Measurements from ENCODE around the gene GPANK1. TPM values are rescaled to one million over a fixed set of nuclear protein-coding genes. Genes with fewer than 3 reads are reported as not detected.
"Not testable (repeated sequence)": the region's sequence is repeated elsewhere in the genome, so short reads cannot be mapped to it uniquely, and the experiment has no call there.

Gene GPANK1
- total RNA-seq, 1 donor from 2014 or later: 15.4 TPM

DNA sequence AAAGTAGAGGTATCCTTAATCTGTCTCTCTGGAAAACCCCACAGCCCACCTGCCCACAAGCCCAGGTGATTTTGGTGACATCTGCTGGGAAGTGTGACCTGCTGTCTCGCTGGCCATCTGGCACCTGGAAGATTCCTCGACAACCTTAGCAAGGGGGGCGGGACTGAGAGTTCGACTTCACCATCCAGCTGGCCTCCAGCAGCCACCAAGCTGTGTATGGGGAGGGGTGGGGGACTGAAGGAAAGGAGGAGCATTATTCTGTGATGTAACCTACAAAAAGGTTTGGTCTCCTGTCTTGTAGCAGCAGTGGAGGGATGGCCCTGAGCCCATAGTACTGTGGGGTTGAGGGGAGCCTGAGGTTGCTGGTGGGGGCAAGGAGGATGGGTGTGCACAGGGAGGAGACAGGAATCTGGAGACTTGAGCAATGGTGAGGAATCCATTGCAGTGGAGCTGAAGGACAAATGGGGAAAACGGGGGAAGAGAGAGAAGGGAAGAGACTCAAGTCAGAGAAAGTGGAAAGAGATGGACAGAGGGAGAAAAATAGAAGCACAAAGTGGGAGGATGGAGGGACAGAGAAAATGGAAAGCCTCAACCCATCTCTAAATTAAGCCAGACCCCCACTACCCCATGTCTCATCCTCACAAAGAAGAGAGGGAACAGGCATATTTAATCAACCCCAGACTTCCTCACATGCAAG lies 45.9 kb upstream of the GPANK1 start:
- H3K27me3 ChIP-seq (ENCODE audit: low read depth): no peaks in the 10 kb centered on the region
- ATAC-seq (no peak), DNase-seq (no peak)
- no peaks in the 10 kb centered on the region for H3K36me3 ChIP-seq
- no peaks in the 10 kb centered on the region for H3K9me3 ChIP-seq
- no peak overlapping the region for H3K27ac ChIP-seq
- intact Hi-C loops (cut with DNase I): no loop called here
- no peak overlapping the region for H3K4me3 ChIP-seq
- TF ChIP-seq, protein P1, sequence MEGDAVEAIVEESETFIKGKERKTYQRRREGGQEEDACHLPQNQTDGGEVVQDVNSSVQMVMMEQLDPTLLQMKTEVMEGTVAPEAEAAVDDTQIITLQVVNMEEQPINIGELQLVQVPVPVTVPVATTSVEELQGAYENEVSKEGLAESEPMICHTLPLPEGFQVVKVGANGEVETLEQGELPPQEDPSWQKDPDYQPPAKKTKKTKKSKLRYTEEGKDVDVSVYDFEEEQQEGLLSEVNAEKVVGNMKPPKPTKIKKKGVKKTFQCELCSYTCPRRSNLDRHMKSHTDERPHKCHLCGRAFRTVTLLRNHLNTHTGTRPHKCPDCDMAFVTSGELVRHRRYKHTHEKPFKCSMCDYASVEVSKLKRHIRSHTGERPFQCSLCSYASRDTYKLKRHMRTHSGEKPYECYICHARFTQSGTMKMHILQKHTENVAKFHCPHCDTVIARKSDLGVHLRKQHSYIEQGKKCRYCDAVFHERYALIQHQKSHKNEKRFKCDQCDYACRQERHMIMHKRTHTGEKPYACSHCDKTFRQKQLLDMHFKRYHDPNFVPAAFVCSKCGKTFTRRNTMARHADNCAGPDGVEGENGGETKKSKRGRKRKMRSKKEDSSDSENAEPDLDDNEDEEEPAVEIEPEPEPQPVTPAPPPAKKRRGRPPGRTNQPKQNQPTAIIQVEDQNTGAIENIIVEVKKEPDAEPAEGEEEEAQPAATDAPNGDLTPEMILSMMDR (IDR thresholded peaks at IDR 0.05): no peak
- H3K4me1 ChIP-seq: peaks cover 7% of the 10 kb centered on the region

DNA sequence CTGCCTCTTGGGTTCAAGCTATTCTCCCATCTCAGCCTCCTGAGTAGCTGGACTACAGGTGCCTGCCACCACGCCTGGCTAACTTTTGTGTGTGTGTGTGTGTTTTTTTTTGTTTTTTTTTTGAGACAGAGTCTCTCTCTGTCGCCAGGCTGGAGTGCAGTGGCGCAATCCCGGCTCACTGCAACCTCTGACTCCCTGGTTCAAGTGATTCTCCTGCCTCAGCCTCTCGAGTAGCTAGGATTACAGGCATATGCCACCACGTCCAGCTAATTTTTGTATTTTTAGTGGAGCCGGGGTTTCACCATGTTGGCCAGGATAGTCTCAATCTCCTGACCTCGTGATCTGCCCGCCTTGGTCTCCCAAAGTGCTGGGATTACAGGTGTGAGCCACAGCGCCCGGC lies 44.4 kb upstream of the GPANK1 start:
- H3K27ac ChIP-seq; H3K4me3 ChIP-seq; H3K27me3 ChIP-seq (ENCODE audit: low read depth); H3K36me3 ChIP-seq; H3K9me3 ChIP-seq; H3K4me1 ChIP-seq; ATAC-seq; intact Hi-C loops (cut with DNase I): not testable (repeated sequence)
- peak; percentile 70 for DNase-seq

DNA sequence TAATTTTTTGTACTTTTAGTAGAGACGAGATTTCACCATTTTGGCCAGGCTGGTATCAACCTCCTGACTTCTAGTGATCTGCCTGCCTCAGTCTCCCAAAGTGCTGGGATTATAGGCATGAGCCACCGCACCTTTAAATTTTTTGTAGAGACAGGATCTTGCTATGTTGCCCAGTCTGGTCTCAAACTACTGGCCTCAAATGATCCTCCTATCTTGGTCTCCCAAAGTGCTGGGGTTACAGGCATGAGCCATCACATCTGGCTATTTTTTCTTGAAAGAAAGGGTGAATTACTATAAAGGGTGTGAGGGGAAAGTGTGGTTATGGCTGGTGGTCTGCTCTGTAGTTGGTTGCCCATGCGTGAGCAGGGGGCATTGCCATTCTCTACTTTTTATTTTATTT lies 43.4 kb upstream of the GPANK1 start:
- no peak for ATAC-seq
- TF ChIP-seq, protein P1 (IDR thresholded peaks at IDR 0.05): no peak
- intact Hi-C loops (cut with DNase I): no loop called here
- no peaks in the 10 kb centered on the region for H3K9me3 ChIP-seq
- no peaks in the 10 kb centered on the region for H3K27me3 ChIP-seq (ENCODE audit: low read depth)
- no peak for DNase-seq
- H3K36me3 ChIP-seq: no peaks in the 10 kb centered on the region
- H3K4me3 ChIP-seq: no peak overlapping the region
- peaks cover 14% of the 10 kb centered on the region for H3K4me1 ChIP-seq
- no peak overlapping the region for H3K27ac ChIP-seq

DNA sequence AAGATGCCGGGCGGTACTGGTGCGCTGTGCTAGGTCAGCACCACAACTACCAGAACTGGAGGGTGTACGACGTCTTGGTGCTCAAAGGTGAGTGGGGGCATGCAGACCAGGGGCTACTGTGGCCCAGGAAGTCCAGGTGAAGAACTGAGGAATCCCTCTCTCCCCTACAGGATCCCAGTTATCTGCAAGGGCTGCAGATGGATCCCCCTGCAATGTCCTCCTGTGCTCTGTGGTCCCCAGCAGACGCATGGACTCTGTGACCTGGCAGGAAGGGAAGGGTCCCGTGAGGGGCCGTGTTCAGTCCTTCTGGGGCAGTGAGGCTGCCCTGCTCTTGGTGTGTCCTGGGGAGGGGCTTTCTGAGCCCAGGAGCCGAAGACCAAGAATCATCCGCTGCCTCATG lies 42.9 kb upstream of the GPANK1 start:
- ATAC-seq: no peak
- intact Hi-C loops (cut with DNase I): no loop called here
- Histone ChIP-seq H3K4me1 (peaks cover 14% of the 10 kb centered on the region), H3K27me3 (ENCODE audit: low read depth) (no peaks in the 10 kb centered on the region), H3K27ac (no peak overlapping the region), H3K36me3 (no peaks in the 10 kb centered on the region), H3K9me3 (no peaks in the 10 kb centered on the region), H3K4me3 (no peak overlapping the region)
- DNase-seq: no peak
- TF ChIP-seq, protein P1 (IDR thresholded peaks at IDR 0.05): no peak

DNA sequence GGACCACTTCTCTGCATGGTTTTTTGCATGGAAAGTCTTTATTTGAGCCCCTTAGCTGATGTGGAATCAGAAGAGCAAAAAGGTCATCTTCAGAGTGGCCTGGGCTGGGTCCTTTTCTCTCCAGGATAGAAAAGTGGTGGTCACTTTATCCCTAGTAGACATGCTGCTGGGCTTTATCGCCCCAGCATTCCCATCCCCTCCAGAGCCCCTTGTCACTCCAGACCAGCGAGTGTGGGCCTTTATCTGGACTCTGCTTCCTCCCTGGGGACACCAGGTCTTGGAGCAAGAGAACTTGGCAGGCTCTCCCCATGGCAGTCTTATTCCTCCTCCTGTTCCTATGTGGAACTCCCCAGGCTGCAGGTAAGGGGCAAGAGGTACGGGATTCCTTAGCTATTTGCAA lies 41.8 kb upstream of the GPANK1 start, which contains the start of gene LY6G6F:
LY6G6F (plus strand) TSS at position 268 of the 400 bp plus-strand sequence; CDS start at position 309, 41 bp downstream.
- no peak for ATAC-seq
- peaks cover 20% of the 10 kb centered on the region for H3K4me1 ChIP-seq
- TF ChIP-seq, protein P1 (IDR thresholded peaks at IDR 0.05): no peak
- H3K27ac ChIP-seq: no peak within 1 kb of the TSS
- no peak within 1 kb of the TSS for H3K4me3 ChIP-seq
- intact Hi-C loops (cut with DNase I): no loop called here
- no peaks in the 10 kb centered on the region for H3K9me3 ChIP-seq
- no peak for DNase-seq
- H3K27me3 ChIP-seq (ENCODE audit: low read depth): no peaks in the 10 kb centered on the region
- no peaks in the 10 kb centered on the region for H3K36me3 ChIP-seq

DNA sequence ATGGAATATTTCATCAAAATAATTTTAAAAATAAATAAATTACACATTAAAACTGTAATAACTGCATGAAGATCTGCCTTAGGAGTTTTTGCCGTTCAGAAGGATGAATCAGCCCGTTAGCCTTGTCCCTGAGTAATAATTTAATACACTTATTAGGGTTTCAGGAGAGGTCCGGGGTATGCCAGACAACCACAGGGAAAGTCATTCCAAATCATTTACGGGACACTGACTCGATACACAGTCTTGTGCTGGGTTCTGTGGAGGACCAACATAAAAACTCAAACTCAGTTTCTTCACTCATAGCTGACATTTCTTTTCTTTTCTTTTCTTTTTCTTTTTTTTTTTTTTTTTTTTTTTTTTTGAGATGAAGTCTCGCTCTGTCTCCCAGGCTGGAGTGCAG lies 41.1 kb upstream of the GPANK1 start:
- intact Hi-C loops (cut with DNase I): no loop called here
- Histone ChIP-seq H3K9me3 (no peaks in the 10 kb centered on the region), H3K4me3 (no peak overlapping the region), H3K27me3 (ENCODE audit: low read depth) (no peaks in the 10 kb centered on the region), H3K27ac (no peak overlapping the region), H3K36me3 (peaks cover under 1% of the 10 kb centered on the region), H3K4me1 (peaks cover 22% of the 10 kb centered on the region)
- TF ChIP-seq, protein P1 (IDR thresholded peaks at IDR 0.05): no peak
- ATAC-seq (no peak), DNase-seq (no peak)

Measured in lower lobe of right lung (tissue), 2 donors.